Measurements from ENCODE around the gene C14orf180.
"Not testable (repeated sequence)": the region's sequence is repeated elsewhere in the genome, so short reads cannot be mapped to it uniquely, and the experiment has no call there.

Gene C14orf180

GRCh38 chr14:104579939-104580338, 375 bp downstream of the C14orf180 start:
- DNase-seq (ENCODE audit: low spot score), result not testable (repeated sequence)

- no peak for DNase-seq (ENCODE audit: low spot score)
These were observed 1.4 kb downstream of the C14orf180 start for GRCh38 chr14:104580961-104581360.

GRCh38 chr14:104581521-104581920, 2.0 kb downstream of the C14orf180 start:
- DNase-seq (ENCODE audit: low spot score), result no peak

- DNase-seq (ENCODE audit: low spot score), result no peak
These were observed 2.4 kb downstream of the C14orf180 start for GRCh38 chr14:104582005-104582404.

- DNase-seq (ENCODE audit: low spot score), result no peak
These were observed 3.1 kb downstream of the C14orf180 start for GRCh38 chr14:104582662-104583061.

GRCh38 chr14:104583424-104584306, 4.1 kb downstream of the C14orf180 start:
- no peak for DNase-seq (ENCODE audit: low spot score)

GRCh38 chr14:104584557-104584956, 5.0 kb downstream of the C14orf180 start:
- no peak for DNase-seq (ENCODE audit: low spot score)

GRCh38 chr14:104585966-104586697, 6.6 kb downstream of the C14orf180 start:
- DNase-seq (ENCODE audit: low spot score), result no peak

- no peak for DNase-seq (ENCODE audit: low spot score)
These were observed 7.5 kb downstream of the C14orf180 start for GRCh38 chr14:104586832-104587620.

- DNase-seq (ENCODE audit: low spot score), result no peak
These were observed 8.1 kb downstream of the C14orf180 start for GRCh38 chr14:104587641-104588040.

GRCh38 chr14:104588066-104588857, 8.7 kb downstream of the C14orf180 start:
- DNase-seq (ENCODE audit: low spot score), result no peak

GRCh38 chr14:104589338-104590195, 10.0 kb downstream of the C14orf180 start:
- no peak for DNase-seq (ENCODE audit: low spot score)

GRCh38 chr14:104590240-104590965, 10.8 kb downstream of the C14orf180 start:
- no peak for DNase-seq (ENCODE audit: low spot score)

GRCh38 chr14:104591031-104591430, 11.5 kb downstream of the C14orf180 start:
- no peak for DNase-seq (ENCODE audit: low spot score)

GRCh38 chr14:104591506-104592291, 12.1 kb downstream of the C14orf180 start:
- DNase-seq (ENCODE audit: low spot score), result no peak

- DNase-seq (ENCODE audit: low spot score), result no peak
These were observed 12.7 kb downstream of the C14orf180 start for GRCh38 chr14:104592292-104592672.

GRCh38 chr14:104592785-104593184, 13.2 kb downstream of the C14orf180 start:
- no peak for DNase-seq (ENCODE audit: low spot score)

GRCh38 chr14:104593241-104593701, 13.7 kb downstream of the C14orf180 start:
- DNase-seq (ENCODE audit: low spot score), result no peak

GRCh38 chr14:104593710-104594136, 14.2 kb downstream of the C14orf180 start:
- no peak for DNase-seq (ENCODE audit: low spot score)

Data from cerebellar cortex (tissue), 1 donor.